Loucy (cell line): Measurements from ENCODE around the gene IFITM10.

Source experiments
- CTCF ChIP-seq: fragments of 200-600 bp; sonication (generic); conservative IDR thresholded peaks from 2 replicates; pipeline ENCODE4 v1.5.1; 2014; ENCODE audit warnings: mild to moderate bottlenecking, antibody characterized with exemption, low read length
- EZH2phosphoT487 ChIP-seq: fragments of 200-600 bp; IDR thresholded peaks from 2 replicates; pipeline ENCODE4 v1.6.1; 2018; ENCODE audit warnings: antibody characterized with exemption, mild to moderate bottlenecking, moderate library complexity, borderline replicate concordance

DNA sequence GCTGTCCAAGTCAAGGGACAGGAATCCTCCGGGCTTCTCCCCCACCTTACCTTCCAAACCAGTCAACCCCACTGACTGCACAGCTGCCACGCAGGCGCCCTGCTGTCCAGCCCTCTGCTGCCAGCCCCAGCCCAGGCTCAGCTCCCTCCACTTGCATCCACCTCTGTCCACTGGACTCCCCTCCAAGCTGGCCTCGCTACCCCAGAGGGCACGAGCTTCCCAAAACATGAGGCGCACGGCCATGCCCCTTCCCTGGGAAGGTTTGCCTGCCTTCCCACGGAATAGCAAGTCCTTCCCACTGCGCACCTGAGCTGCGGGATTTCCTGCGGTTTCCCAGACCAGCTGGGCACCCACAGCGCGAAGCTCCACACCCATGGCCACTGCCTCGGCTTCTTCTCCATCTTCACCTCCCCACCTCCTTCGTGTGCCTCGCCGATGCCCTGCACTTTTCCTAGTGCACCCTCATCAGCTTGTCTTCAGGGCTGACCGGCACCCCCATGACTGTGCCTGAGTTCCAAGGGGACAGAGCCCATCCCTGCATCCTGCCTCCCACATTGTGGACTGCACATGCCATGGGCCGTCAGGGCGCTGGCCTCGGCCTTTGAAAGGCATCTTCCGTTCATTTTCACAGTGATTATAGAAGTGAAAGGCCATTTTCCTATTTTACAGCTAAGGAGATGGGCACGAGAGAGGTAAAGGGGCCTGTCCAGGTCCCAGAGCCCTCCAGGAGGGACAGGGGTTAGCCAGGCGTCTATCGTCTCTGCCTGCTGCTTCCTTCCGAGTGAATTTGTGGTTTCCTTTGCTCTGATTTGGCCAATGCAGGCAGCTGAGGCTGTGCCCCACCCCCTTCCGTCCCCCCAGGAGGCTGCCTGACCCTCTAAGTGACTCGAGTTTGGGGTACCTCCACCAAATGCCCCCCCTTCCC lies 16.4 kb downstream of the IFITM10 start:
- no peak for TF ChIP-seq EZH2phosphoT487
- TF ChIP-seq CTCF, result no peak
